MM.1S (cell line): ENCODE measurements around the gene NHLH2.

Source experiments
- DNase-seq: peaks from one replicate; pipeline ENCODE4 v3.0.0-alpha.2; 2015
- H2AFZ ChIP-seq: fragments of 300-600 bp; sonication (generic); 2 replicates; pipeline ENCODE4 v1.6.0; 2016; ENCODE audit warnings: antibody characterized with exemption, low read length
- H3F3A ChIP-seq: fragments of 300-600 bp; sonication (generic); 2 replicates; pipeline ENCODE4 v1.6.1; 2016; ENCODE audit warnings: mild to moderate bottlenecking, antibody characterized with exemption, low read length, moderate library complexity, mixed read lengths; ENCODE audit not compliant: insufficient read depth
- H3K27ac ChIP-seq: fragments of 300-600 bp; sonication (generic); 2 replicates; pipeline ENCODE4 v1.5.1; 2016; ENCODE audit warnings: mild to moderate bottlenecking, low read length
- H3K27me3 ChIP-seq: fragments of 300-600 bp; sonication (generic); replicated peaks from 2 replicates; pipeline ENCODE4 v1.6.0; 2016; ENCODE audit warnings: low read length; ENCODE audit not compliant: insufficient read depth
- H3K36me3 ChIP-seq: fragments of 300-600 bp; sonication (generic); replicated peaks from 2 replicates; pipeline ENCODE4 v1.6.1; 2016; ENCODE audit warnings: mild to moderate bottlenecking, low read length, mixed read lengths; ENCODE audit not compliant: insufficient read depth
- H3K4me1 ChIP-seq: fragments of 300-600 bp; sonication (generic); 2 replicates; pipeline ENCODE4 v1.6.1; 2016; ENCODE audit warnings: low read length, mixed read lengths
- H3K4me2 ChIP-seq: fragments of 300-600 bp; sonication (generic); 2 replicates; pipeline ENCODE4 v1.6.0; 2016; ENCODE audit warnings: low read depth, low read length
- H3K4me3 ChIP-seq: fragments of 300-600 bp; sonication (generic); 2 replicates; pipeline ENCODE4 v1.5.1; 2016; ENCODE audit warnings: low read length, mixed read lengths
- H3K79me2 ChIP-seq: fragments of 300-600 bp; sonication (generic); 2 replicates; pipeline ENCODE4 v1.6.1; 2016; ENCODE audit warnings: mixed run types, low read length, mixed read lengths
- H3K9ac ChIP-seq: fragments of 300-600 bp; sonication (generic); 2 replicates; pipeline ENCODE4 v1.6.1; 2016; ENCODE audit warnings: low read length, mixed read lengths
- H3K9me2 ChIP-seq: fragments of 300-600 bp; sonication (generic); replicated peaks from 2 replicates; pipeline ENCODE4 v1.6.1; 2016; ENCODE audit warnings: mild to moderate bottlenecking, low read length, mixed read lengths; ENCODE audit not compliant: insufficient read depth
- H3K9me3 ChIP-seq: fragments of 300-600 bp; sonication (generic); replicated peaks from 2 replicates; pipeline ENCODE4 v1.6.1; 2016; ENCODE audit warnings: mild to moderate bottlenecking, low read length, mixed read lengths; ENCODE audit not compliant: insufficient read depth
- H4K20me1 ChIP-seq: fragments of 300-600 bp; sonication (generic); 2 replicates; pipeline ENCODE4 v1.6.1; 2016; ENCODE audit warnings: mild to moderate bottlenecking, low read length, moderate library complexity, mixed read lengths; ENCODE audit not compliant: insufficient read depth
- EZH2 ChIP-seq: fragments of 300-600 bp; sonication (generic); optimal IDR thresholded peaks from 2 replicates; pipeline ENCODE3; 2017; ENCODE audit warnings: low read depth, mild to moderate bottlenecking, antibody characterized with exemption, low read length, mixed read lengths
- EZH2phosphoT487 ChIP-seq: fragments of 300-600 bp; sonication (generic); IDR thresholded peaks from 2 replicates; pipeline ENCODE4 v1.6.1; 2018; ENCODE audit warnings: antibody characterized with exemption, low read length
- TF ChIP-seq, protein P1 (sequence below): fragments of 300-600 bp; sonication (generic); IDR thresholded peaks from 2 replicates; pipeline ENCODE4 v1.5.1; 2016; ENCODE audit warnings: antibody characterized with exemption, low read length, mixed read lengths

The NHLH2 gene

DNA sequence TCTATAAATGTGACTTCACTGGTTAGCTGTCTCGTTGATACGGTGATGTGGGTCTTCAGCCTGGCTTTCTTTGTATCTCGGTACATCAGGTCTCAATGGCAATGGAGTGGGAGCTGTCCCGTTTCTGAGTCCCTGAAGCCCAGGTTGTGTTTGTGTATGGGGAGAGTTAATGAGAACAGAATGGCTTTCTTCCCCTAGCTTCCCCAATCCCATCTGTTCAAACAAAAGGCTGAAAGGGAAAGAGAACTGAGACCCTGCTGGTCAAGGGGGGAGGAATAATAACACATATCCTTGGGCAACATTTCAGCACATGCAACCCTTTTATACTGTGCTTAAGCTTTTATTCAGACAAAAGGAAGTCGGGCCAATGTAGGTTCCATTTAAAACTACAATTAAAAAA lies 44.0 kb downstream of the NHLH2 start:
- Histone ChIP-seq H3K4me1 (no peaks in the 10 kb centered on the region), H3K27me3 (no peaks in the 10 kb centered on the region), H3K79me2 (no peaks in the 10 kb centered on the region), H3K9ac (no peak overlapping the region), H2AFZ (no peak overlapping the region), H3K9me3 (no peaks in the 10 kb centered on the region), H3K4me3 (no peak overlapping the region), H3K36me3 (no peaks in the 10 kb centered on the region), H3F3A (no peaks in the 10 kb centered on the region), H3K9me2 (no peaks in the 10 kb centered on the region), H3K27ac (no peak overlapping the region), H3K4me2 (no peak overlapping the region), H4K20me1 (no peaks in the 10 kb centered on the region)
- no peak for DNase-seq
- TF ChIP-seq EZH2 (no peak), EZH2phosphoT487 (no peak)
- TF ChIP-seq, protein P1, sequence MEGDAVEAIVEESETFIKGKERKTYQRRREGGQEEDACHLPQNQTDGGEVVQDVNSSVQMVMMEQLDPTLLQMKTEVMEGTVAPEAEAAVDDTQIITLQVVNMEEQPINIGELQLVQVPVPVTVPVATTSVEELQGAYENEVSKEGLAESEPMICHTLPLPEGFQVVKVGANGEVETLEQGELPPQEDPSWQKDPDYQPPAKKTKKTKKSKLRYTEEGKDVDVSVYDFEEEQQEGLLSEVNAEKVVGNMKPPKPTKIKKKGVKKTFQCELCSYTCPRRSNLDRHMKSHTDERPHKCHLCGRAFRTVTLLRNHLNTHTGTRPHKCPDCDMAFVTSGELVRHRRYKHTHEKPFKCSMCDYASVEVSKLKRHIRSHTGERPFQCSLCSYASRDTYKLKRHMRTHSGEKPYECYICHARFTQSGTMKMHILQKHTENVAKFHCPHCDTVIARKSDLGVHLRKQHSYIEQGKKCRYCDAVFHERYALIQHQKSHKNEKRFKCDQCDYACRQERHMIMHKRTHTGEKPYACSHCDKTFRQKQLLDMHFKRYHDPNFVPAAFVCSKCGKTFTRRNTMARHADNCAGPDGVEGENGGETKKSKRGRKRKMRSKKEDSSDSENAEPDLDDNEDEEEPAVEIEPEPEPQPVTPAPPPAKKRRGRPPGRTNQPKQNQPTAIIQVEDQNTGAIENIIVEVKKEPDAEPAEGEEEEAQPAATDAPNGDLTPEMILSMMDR: no peak

DNA sequence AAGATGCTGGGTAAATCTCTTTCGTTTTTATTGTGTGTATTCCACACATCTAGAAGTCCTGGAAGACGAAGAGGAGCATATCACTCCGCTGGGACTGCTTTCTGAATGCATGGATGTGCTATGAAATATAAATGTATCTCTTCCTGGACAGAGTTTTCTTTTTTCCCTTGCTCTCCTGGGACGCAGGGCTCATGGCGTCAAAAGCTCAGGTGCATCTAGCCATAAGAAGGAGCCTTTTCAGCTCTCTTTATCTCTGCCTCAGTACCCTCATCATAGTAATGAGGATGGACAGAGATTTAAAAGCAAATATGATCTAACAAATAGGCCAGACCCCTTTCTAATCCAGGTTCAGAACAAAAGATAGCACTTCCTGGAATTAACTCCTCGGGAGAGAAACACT lies 44.9 kb downstream of the NHLH2 start:
- TF ChIP-seq, protein P1: no peak
- TF ChIP-seq EZH2phosphoT487 (no peak), EZH2 (no peak)
- H3K79me2 ChIP-seq: no peaks in the 10 kb centered on the region
- H3K4me3 ChIP-seq: no peak overlapping the region
- no peaks in the 10 kb centered on the region for H3K9me2 ChIP-seq
- no peaks in the 10 kb centered on the region for H3K4me1 ChIP-seq
- no peak overlapping the region for H3K9ac ChIP-seq
- no peak for DNase-seq
- no peaks in the 10 kb centered on the region for H3F3A ChIP-seq
- H3K27me3 ChIP-seq: no peaks in the 10 kb centered on the region
- no peak overlapping the region for H2AFZ ChIP-seq
- H3K9me3 ChIP-seq: no peaks in the 10 kb centered on the region
- no peaks in the 10 kb centered on the region for H4K20me1 ChIP-seq
- H3K4me2 ChIP-seq: no peak overlapping the region
- H3K36me3 ChIP-seq: no peaks in the 10 kb centered on the region
- no peak overlapping the region for H3K27ac ChIP-seq

DNA sequence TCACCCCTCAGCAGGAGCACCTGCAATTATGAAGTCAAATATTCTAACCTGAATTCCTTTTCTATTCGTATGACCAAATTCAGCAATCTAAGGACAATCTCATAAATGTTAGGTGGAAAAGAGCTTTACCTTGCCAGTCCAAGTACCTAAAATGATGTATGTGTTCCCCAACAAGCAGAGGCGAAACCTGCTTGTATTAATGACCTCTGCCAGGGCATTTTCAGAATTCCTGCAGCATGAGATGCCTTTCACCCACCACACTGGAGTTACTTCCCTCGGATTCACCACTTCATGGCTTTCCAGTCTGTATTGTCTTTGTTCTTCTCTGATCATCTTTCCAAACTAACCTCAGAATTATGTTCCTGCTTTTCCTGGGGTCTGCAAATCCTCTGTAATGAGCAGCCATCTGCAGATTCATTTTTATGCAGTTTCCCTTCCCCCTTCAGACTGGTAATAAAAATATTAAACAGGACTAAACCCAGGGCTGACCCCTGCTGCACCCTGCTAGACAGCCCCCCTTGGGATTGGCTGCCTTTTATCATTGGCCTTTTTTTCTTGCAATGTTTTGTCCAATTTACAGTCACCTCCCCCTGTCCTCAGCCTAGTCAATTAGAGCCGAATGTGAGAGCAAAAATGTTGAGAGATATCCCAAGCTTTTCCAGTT lies 45.8 kb downstream of the NHLH2 start:
- no peak overlapping the region for H3K9ac ChIP-seq
- H3K4me1 ChIP-seq: no peaks in the 10 kb centered on the region
- H3K9me3 ChIP-seq: no peaks in the 10 kb centered on the region
- no peak overlapping the region for H2AFZ ChIP-seq
- no peak for DNase-seq
- no peak for TF ChIP-seq EZH2
- TF ChIP-seq, protein P1: no peak
- TF ChIP-seq EZH2phosphoT487: no peak
- H4K20me1 ChIP-seq: no peaks in the 10 kb centered on the region
- H3K4me2 ChIP-seq: no peak overlapping the region
- H3K79me2 ChIP-seq: no peaks in the 10 kb centered on the region
- H3K4me3 ChIP-seq: no peak overlapping the region
- no peaks in the 10 kb centered on the region for H3F3A ChIP-seq
- no peaks in the 10 kb centered on the region for H3K36me3 ChIP-seq
- H3K27me3 ChIP-seq: no peaks in the 10 kb centered on the region
- no peak overlapping the region for H3K27ac ChIP-seq
- H3K9me2 ChIP-seq: no peaks in the 10 kb centered on the region
